ENCODE measurements around the gene SLC4A5. TPM values are rescaled to one million over a fixed set of nuclear protein-coding genes. Genes with fewer than 3 reads are reported as not detected.

Gene SLC4A5
- total RNA-seq, 1 donor from 2014 or later = 2.6 TPM

- Histone ChIP-seq H3K4me1 (ENCODE audit: control insufficient read depth in 3 of 3, insufficient read depth in 3 of 3, low read length in 3 of 3) (no peaks in the 10 kb centered on the region), H3K27me3 (ENCODE audit: control insufficient read depth in 3 of 3, insufficient read depth in 3 of 3, low read length in 3 of 3) (no peaks in the 10 kb centered on the region), H3K9me3 (ENCODE audit: control insufficient read depth in 3 of 3, low read length in 3 of 3) (no peaks in the 10 kb centered on the region), H3K36me3 (ENCODE audit: control insufficient read depth in 3 of 3, insufficient read depth in 3 of 3, low read length in 3 of 3) (peaks cover 0 to 3% (median 2%) of the 10 kb centered on the region in 3 donors), H3K9ac (ENCODE audit: low read depth in 1 of 3, low read length in 3 of 3) (no peak overlapping the region), H3K27ac (ENCODE audit: low read depth, low read length) (no peak overlapping the region), H3K4me3 (ENCODE audit: low read length in 3 of 3) (no peak overlapping the region)
These were observed 61.9 kb downstream of the SLC4A5 start for GRCh38 chr2:74281141-74281975.

- H3K9ac ChIP-seq (ENCODE audit: low read depth in 1 of 3, low read length in 3 of 3) = no peak overlapping the region
- no peak overlapping the region for H3K4me3 ChIP-seq (ENCODE audit: low read length in 3 of 3)
- no peaks in the 10 kb centered on the region for H3K27me3 ChIP-seq (ENCODE audit: control insufficient read depth in 3 of 3, insufficient read depth in 3 of 3, low read length in 3 of 3)
- no peak overlapping the region for H3K27ac ChIP-seq (ENCODE audit: low read depth, low read length)
- H3K36me3 ChIP-seq (ENCODE audit: control insufficient read depth in 3 of 3, insufficient read depth in 3 of 3, low read length in 3 of 3) = peaks cover 0 to 3% (median 2%) of the 10 kb centered on the region in 3 donors
- no peaks in the 10 kb centered on the region for H3K9me3 ChIP-seq (ENCODE audit: control insufficient read depth in 3 of 3, low read length in 3 of 3)
- no peaks in the 10 kb centered on the region for H3K4me1 ChIP-seq (ENCODE audit: control insufficient read depth in 3 of 3, insufficient read depth in 3 of 3, low read length in 3 of 3)
These were observed 64.5 kb downstream of the SLC4A5 start for GRCh38 chr2:74278694-74279093.

- Histone ChIP-seq H3K36me3 (ENCODE audit: control insufficient read depth in 3 of 3, insufficient read depth in 3 of 3, low read length in 3 of 3) (peaks cover 0 to 3% (median 2%) of the 10 kb centered on the region in 3 donors), H3K9me3 (ENCODE audit: control insufficient read depth in 3 of 3, low read length in 3 of 3) (no peaks in the 10 kb centered on the region), H3K4me3 (ENCODE audit: low read length in 3 of 3) (no peak overlapping the region), H3K27me3 (ENCODE audit: control insufficient read depth in 3 of 3, insufficient read depth in 3 of 3, low read length in 3 of 3) (no peaks in the 10 kb centered on the region), H3K4me1 (ENCODE audit: control insufficient read depth in 3 of 3, insufficient read depth in 3 of 3, low read length in 3 of 3) (no peaks in the 10 kb centered on the region), H3K27ac (ENCODE audit: low read depth, low read length) (no peak overlapping the region), H3K9ac (ENCODE audit: low read depth in 1 of 3, low read length in 3 of 3) (no peak overlapping the region)
These were observed 65.0 kb downstream of the SLC4A5 start for GRCh38 chr2:74278176-74278575.

- H3K4me3 ChIP-seq (ENCODE audit: low read length in 3 of 3) = no peak overlapping the region
These were observed 68.0 kb downstream of the SLC4A5 start for GRCh38 chr2:74275228-74275627.

GRCh38 chr2:74269667-74270066, 73.5 kb downstream of the SLC4A5 start:
- Histone ChIP-seq H3K9me3 (ENCODE audit: control insufficient read depth in 3 of 3, low read length in 3 of 3) (no peaks in the 10 kb centered on the region), H3K36me3 (ENCODE audit: control insufficient read depth in 3 of 3, insufficient read depth in 3 of 3, low read length in 3 of 3) (peaks cover 0 to 3% (median 0%) of the 10 kb centered on the region in 3 donors), H3K27ac (ENCODE audit: low read depth, low read length) (no peak overlapping the region), H3K4me3 (ENCODE audit: low read length in 3 of 3) (no peak overlapping the region), H3K4me1 (ENCODE audit: control insufficient read depth in 3 of 3, insufficient read depth in 3 of 3, low read length in 3 of 3) (no peaks in the 10 kb centered on the region), H3K27me3 (ENCODE audit: control insufficient read depth in 3 of 3, insufficient read depth in 3 of 3, low read length in 3 of 3) (no peaks in the 10 kb centered on the region), H3K9ac (ENCODE audit: low read depth in 1 of 3, low read length in 3 of 3) (no peak overlapping the region)

More at GRCh38 chr2:74275228-74275627, 68.0 kb downstream of the SLC4A5 start:
- H3K27ac ChIP-seq (ENCODE audit: low read depth, low read length) = no peak overlapping the region
- H3K9me3 ChIP-seq (ENCODE audit: control insufficient read depth in 3 of 3, low read length in 3 of 3) = no peaks in the 10 kb centered on the region
- no peaks in the 10 kb centered on the region for H3K27me3 ChIP-seq (ENCODE audit: control insufficient read depth in 3 of 3, insufficient read depth in 3 of 3, low read length in 3 of 3)
- H3K36me3 ChIP-seq (ENCODE audit: control insufficient read depth in 3 of 3, insufficient read depth in 3 of 3, low read length in 3 of 3) = peaks cover 0 to 3% (median 2%) of the 10 kb centered on the region in 3 donors
- H3K9ac ChIP-seq (ENCODE audit: low read depth in 1 of 3, low read length in 3 of 3) = no peak overlapping the region
- H3K4me1 ChIP-seq (ENCODE audit: control insufficient read depth in 3 of 3, insufficient read depth in 3 of 3, low read length in 3 of 3) = no peaks in the 10 kb centered on the region

GRCh38 chr2:74267068-74267467, 76.1 kb downstream of the SLC4A5 start:
- Histone ChIP-seq H3K27me3 (ENCODE audit: control insufficient read depth in 3 of 3, insufficient read depth in 3 of 3, low read length in 3 of 3) (no peaks in the 10 kb centered on the region), H3K9me3 (ENCODE audit: control insufficient read depth in 3 of 3, low read length in 3 of 3) (no peaks in the 10 kb centered on the region), H3K4me1 (ENCODE audit: control insufficient read depth in 3 of 3, insufficient read depth in 3 of 3, low read length in 3 of 3) (no peaks in the 10 kb centered on the region), H3K4me3 (ENCODE audit: low read length in 3 of 3) (no peak overlapping the region), H3K36me3 (ENCODE audit: control insufficient read depth in 3 of 3, insufficient read depth in 3 of 3, low read length in 3 of 3) (peaks cover 0 to 3% (median 0%) of the 10 kb centered on the region in 3 donors), H3K9ac (ENCODE audit: low read depth in 1 of 3, low read length in 3 of 3) (no peak overlapping the region), H3K27ac (ENCODE audit: low read depth, low read length) (no peak overlapping the region)

GRCh38 chr2:74264281-74264680, 78.9 kb downstream of the SLC4A5 start:
- no peak overlapping the region for H3K27ac ChIP-seq (ENCODE audit: low read depth, low read length)
- no peak overlapping the region for H3K9ac ChIP-seq (ENCODE audit: low read depth in 1 of 3, low read length in 3 of 3)
- H3K27me3 ChIP-seq (ENCODE audit: control insufficient read depth in 3 of 3, insufficient read depth in 3 of 3, low read length in 3 of 3) = no peaks in the 10 kb centered on the region
- H3K4me1 ChIP-seq (ENCODE audit: control insufficient read depth in 3 of 3, insufficient read depth in 3 of 3, low read length in 3 of 3) = no peaks in the 10 kb centered on the region
- peaks cover 0 to 6% (median 0%) of the 10 kb centered on the region in 3 donors for H3K36me3 ChIP-seq (ENCODE audit: control insufficient read depth in 3 of 3, insufficient read depth in 3 of 3, low read length in 3 of 3)
- no peaks in the 10 kb centered on the region for H3K9me3 ChIP-seq (ENCODE audit: control insufficient read depth in 3 of 3, low read length in 3 of 3)
- no peak overlapping the region for H3K4me3 ChIP-seq (ENCODE audit: low read length in 3 of 3)

- no peak overlapping the region for H3K9ac ChIP-seq (ENCODE audit: low read depth in 1 of 3, low read length in 3 of 3)
- H3K4me1 ChIP-seq (ENCODE audit: control insufficient read depth in 3 of 3, insufficient read depth in 3 of 3, low read length in 3 of 3) = no peaks in the 10 kb centered on the region
- no peak overlapping the region for H3K4me3 ChIP-seq (ENCODE audit: low read length in 3 of 3)
- no peak overlapping the region for H3K27ac ChIP-seq (ENCODE audit: low read depth, low read length)
- H3K36me3 ChIP-seq (ENCODE audit: control insufficient read depth in 3 of 3, insufficient read depth in 3 of 3, low read length in 3 of 3) = peaks cover 0 to 8% (median 4%) of the 10 kb centered on the region in 3 donors
- H3K9me3 ChIP-seq (ENCODE audit: control insufficient read depth in 3 of 3, low read length in 3 of 3) = no peaks in the 10 kb centered on the region
- no peaks in the 10 kb centered on the region for H3K27me3 ChIP-seq (ENCODE audit: control insufficient read depth in 3 of 3, insufficient read depth in 3 of 3, low read length in 3 of 3)
These were observed 80.5 kb downstream of the SLC4A5 start for GRCh38 chr2:74262681-74263080.

GRCh38 chr2:74261204-74261864, 81.9 kb downstream of the SLC4A5 start:
- no peaks in the 10 kb centered on the region for H3K9me3 ChIP-seq (ENCODE audit: control insufficient read depth in 3 of 3, low read length in 3 of 3)
- H3K4me3 ChIP-seq (ENCODE audit: low read length in 3 of 3) = no peak overlapping the region
- no peak overlapping the region for H3K27ac ChIP-seq (ENCODE audit: low read depth, low read length)
- no peaks in the 10 kb centered on the region for H3K27me3 ChIP-seq (ENCODE audit: control insufficient read depth in 3 of 3, insufficient read depth in 3 of 3, low read length in 3 of 3)
- no peaks in the 10 kb centered on the region for H3K4me1 ChIP-seq (ENCODE audit: control insufficient read depth in 3 of 3, insufficient read depth in 3 of 3, low read length in 3 of 3)
- H3K9ac ChIP-seq (ENCODE audit: low read depth in 1 of 3, low read length in 3 of 3) = no peak overlapping the region
- H3K36me3 ChIP-seq (ENCODE audit: control insufficient read depth in 3 of 3, insufficient read depth in 3 of 3, low read length in 3 of 3) = peaks cover 0 to 8% (median 4%) of the 10 kb centered on the region in 3 donors

GRCh38 chr2:74260495-74260894, 82.7 kb downstream of the SLC4A5 start:
- Histone ChIP-seq H3K4me1 (ENCODE audit: control insufficient read depth in 3 of 3, insufficient read depth in 3 of 3, low read length in 3 of 3) (no peaks in the 10 kb centered on the region), H3K27ac (ENCODE audit: low read depth, low read length) (no peak overlapping the region), H3K9ac (ENCODE audit: low read depth in 1 of 3, low read length in 3 of 3) (no peak overlapping the region), H3K4me3 (ENCODE audit: low read length in 3 of 3) (no peak overlapping the region), H3K27me3 (ENCODE audit: control insufficient read depth in 3 of 3, insufficient read depth in 3 of 3, low read length in 3 of 3) (no peaks in the 10 kb centered on the region), H3K36me3 (ENCODE audit: control insufficient read depth in 3 of 3, insufficient read depth in 3 of 3, low read length in 3 of 3) (peaks cover 0 to 11% (median 4%) of the 10 kb centered on the region in 3 donors), H3K9me3 (ENCODE audit: control insufficient read depth in 3 of 3, low read length in 3 of 3) (no peaks in the 10 kb centered on the region)
